HG03457 (cell line): Measurements from ENCODE around the gene NT5DC4.

Source experiments
- ATAC-seq: cut with Tn5 transposase; IDR thresholded peaks from one replicate; pipeline ENCODE4 v1.9.1; 2021; ENCODE audit warnings: moderate number of reproducible peaks; ENCODE audit not compliant: unreplicated experiment

Gene NT5DC4

DNA sequence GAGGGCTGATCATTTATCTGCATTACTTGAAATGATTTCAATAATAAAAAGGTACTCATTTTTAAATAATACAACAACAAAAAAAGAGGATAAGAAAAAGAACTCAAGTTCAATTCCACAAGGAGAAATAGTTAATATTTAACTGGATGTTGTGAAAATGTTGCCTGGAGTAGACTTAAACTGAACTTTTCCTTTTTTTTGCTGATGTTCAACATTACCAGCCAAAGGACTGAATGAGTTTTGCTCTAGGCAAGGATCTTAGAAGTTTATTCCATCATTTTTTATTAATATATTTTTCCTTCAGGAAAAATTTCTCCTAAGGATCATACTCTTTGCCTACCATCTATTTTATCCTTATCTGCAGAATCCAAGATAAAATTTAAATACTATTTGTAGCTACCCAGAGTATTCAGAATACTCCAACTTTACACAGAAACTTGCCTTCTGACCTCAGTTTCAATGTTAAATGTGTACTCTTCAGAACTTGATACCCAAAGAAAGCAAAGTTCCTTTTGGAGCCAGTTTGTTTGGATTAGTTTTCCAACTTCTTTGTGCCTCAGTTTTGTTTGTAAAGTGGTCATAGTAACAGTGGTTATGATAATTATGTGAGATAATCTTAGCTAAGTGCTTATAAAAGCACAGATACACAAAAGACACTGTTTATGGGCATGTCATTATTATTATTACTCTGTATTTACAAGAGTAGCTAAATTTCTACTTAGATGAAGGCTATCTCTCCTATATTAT, 30.8 kb downstream of the NT5DC4 start:
- ATAC-seq = no peak

DNA sequence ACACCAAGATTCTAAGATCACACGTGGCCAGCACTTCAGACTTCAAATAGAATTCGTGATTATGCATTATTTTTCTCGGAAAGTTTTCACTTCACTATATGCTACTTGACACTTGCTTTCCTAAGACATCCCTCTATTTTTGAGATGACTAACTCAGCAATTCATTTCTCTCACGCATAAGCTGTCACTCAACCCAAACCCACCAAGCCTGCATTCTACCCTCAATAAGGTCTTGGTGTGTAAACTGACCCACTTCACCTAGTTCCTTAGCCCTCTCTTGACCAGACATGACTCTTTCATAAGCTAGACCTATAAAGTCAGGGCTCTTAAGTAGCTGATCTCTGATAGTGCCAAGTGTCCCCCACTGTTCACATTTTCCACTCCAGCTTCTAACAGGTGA, 31.8 kb downstream of the NT5DC4 start:
- no peak for ATAC-seq

DNA sequence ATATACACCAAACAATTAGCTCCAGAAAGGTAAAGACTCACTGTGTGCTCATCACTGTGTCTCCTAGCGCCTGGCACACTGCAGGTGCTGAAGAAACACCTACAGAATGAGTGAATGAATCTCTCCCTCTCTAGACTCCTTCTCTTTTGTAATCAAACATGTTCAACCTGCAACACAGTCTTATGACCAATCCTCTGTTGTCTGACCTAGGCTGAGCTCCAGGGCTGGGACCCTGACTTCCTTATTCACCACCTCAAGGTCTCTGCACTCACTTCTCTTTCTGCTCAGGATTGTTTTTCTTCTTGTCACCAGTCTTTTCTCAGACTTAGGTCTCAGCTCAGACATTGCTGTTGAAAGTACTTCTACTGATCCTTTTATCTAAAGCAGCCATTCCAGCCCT, 33.7 kb downstream of the NT5DC4 start:
- ATAC-seq = no peak

DNA sequence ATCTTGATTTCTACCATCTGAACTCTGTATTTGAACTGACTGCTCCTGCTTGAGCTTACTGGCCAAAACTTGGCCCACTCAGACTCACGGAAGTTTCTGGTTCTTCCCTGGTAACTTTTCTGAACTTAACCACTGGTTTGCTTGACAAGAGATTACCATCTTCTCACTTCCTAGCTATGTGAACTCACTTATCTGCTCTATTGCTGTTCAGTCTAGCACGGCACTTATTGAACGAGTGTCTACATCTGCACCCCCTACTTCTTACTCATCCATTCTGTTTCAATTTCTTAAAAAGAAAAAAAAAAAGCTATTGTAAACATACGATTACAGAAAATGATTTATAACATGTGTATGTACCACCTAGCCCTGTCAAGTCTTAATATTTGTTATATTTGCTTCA, 34.6 kb downstream of the NT5DC4 start:
- no peak for ATAC-seq

DNA sequence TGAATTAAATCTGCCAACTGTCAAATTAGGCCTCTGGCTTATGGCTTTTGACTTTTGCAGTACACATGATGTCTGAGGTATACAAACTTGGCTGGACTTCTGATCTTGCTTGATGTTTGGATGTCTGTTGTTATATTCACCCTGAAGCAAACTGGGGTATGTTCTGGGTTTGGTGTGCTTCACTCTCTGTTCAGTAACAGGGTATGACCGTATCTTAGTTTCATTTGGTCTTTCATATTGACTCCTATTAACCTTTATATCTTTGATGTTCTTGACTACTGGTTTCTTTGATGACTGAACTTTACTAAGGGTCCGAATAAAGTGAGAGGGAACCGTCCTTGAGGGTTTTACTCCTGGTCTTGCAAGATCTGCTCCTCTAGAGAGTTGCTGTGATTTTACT, 35.4 kb downstream of the NT5DC4 start:
- no peak for ATAC-seq

DNA sequence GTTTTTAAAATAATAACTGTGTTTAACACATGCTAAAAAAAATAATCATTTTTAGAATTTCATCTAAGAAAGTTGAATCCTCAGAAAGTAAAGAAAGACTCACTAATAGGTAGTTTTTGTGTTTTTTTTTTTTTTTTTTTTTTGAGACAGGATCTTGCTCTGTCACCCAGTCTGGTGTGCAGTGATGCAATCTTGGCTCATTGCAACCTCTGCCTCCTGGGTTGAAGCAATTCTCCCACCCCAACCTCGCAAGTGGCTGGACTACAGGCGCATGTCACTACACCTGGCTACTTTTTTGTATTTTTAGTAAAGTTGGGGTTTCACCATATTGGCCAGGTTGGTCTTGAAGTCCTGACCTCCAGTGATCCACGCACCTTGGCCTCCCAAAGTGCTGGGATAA, 36.4 kb downstream of the NT5DC4 start:
- ATAC-seq = no peak

DNA sequence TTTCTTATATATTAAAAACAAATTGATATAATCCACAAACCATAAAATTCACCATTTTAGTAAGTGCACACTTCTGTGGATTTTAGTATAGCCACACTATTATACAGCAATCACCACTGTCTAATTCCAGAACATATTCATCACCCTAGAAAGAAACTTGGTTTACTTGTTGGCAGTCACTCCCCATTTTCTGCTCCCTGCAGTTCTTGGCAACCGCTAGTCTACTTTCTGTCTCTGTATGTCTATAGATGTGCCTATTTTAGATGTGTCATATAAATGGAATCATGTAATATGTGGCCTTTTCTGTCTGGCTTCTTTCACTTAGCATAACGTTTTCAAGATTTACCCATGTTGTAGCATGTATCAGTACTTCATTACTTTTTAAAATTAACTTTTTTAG, 37.9 kb downstream of the NT5DC4 start:
- ATAC-seq = no peak

DNA sequence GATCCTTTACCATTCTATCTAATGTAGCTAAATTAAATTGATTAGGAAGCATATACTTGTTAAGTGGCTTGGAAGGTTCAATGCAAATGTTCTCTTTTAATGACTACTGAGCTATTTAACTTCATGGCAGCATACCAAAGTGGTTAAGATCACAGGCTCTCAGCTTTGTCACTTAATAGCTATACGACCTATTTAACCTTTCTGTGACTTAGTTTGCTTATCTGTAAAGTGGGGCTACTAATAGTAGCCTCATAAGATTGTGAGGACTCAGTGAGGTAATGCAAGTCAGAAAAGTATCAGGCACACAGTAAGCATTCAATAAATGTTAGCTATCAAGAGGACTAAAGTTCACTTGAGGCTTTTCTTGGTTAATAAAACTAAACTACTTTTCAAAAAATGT, 39.3 kb downstream of the NT5DC4 start:
- no peak for ATAC-seq

DNA sequence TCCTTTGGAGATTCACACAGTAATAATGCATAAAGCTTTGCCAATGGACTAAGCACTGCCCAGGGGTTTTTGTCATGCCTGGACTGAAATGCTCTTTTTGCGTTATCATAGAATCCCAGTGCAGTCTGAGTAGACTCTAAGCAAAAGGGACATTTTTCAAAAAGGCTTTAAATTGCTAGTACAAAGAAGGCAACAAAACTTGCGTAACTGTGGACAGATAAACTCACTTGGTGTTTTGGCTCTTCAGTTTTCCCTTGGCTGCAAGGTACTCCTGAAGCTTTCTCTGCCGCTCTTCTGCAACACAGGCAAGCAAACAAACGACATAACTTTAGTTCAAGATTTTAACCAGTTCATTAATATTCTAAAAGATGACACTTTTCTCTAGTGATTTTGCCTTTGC, 41.5 kb downstream of the NT5DC4 start:
- no peak for ATAC-seq

DNA sequence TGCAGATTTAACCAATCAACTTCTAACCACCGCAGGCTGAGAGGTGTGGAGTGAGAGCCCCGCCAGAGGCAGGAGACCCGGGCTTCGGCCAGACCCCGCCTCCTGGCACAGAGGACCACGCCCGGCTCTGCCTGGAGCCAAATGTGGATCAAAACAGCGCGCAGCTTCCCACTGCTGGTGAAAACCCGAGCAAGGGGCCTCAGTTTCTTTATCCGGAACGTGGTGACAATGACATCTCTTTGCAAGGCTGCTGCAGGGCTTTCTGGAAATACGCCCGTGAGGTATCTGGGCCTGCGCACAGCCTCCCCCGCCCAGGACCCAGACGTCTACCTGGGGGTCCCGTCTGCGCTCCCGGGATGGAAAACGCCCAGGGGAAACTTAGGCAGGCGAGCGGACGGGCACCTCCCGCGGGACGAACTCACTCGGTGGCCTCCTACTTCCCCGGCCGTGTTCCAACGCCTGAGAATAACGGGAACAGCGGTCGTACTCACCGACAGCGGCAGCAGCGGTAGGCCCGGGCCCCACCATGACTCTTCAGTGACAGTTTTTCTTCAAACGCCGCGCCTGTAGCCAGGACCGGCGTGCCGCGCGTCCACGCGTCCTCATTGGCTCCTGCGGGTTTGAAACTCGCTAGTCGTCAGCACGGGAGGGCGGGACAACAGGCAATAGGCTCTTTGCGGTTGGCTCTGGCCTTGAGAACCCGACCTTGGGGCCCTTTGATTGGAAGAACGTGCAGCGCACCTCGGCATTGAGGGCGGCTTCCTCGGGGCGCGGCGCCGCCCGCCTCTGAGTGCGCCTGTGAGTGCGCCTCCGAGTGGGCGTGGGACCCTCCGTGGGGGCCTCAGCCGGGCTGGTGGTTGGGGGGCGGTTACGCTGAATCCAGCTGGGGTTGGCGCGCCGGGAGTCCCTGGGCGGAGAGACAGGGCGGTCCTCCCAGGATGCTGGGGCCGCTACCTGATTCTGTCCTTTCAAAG, 43.5 kb downstream of the NT5DC4 start, which contains the start of gene CKAP2L:
Gene CKAP2L (minus strand): TSS at position 539 of the 974 bp plus-strand sequence. CDS start 11 bp downstream, at position 528.
- peak; percentile 93 for ATAC-seq

DNA sequence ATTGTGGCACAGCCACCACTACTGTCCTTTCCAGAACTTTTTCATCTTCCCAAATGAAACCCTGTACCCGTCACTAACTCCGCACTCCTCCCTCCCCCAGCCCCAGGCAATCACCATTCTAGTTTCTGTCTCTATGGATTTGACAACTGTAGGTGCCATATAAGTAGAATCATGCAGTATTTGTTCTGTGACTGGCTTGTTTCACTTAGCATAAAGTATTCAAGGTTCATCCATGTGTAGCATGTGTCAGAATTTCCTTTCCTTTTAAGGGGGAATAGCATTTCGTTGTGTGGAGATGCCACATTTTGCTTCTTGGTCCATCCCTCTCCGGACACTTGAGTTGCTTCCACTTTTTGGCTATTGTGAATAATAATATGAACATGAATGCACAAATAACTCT, 44.4 kb downstream of the NT5DC4 start:
- no peak for ATAC-seq

DNA sequence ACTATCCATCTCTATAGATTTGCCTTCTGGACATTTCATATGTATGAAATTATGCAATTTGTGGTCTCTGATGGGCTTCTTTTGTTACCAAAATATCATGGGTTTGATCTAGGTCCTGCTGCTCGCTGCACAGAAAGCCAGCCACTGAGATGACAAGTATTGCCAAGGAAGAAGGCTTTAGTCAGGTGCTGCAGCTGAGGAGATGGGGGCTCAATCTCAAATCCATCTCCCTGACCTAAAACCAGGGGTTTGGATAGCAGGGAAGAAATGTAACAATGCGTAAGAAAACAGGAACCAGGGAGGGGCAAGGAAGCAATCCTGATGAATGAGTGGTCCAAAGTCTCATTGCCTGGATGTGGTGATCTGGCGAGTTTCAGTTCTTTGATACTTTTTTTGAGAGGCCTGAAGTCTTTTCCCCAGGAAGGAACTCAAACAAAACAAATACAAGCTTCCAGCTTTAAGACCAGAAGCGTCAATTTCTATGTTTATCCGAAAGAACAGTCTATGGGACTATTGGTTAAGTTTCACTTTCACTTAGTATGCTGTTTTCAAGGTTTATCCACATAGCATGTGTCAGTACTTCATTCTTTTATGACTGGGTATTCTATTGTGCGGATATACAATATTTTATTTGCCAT, 47.0 kb downstream of the NT5DC4 start:
- no peak for ATAC-seq

DNA sequence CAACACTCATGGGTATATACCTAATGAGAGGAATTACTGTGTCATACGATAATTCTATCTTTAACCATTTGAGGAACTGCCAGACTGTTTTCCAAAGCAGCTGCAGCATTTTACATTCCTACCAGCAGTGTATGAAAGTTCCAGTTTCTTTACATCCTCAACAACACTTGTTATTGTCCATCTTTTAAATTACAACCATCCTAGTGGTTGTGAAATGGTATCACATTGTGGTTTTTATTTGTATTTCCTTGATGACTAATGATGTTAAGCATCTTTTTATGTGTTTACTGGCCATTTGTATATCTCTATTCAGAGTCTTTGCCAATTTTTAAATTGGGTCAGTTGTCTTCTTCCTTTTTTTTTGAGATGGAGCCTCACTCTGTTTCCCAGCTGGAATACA, 47.6 kb downstream of the NT5DC4 start:
- no peak for ATAC-seq

DNA sequence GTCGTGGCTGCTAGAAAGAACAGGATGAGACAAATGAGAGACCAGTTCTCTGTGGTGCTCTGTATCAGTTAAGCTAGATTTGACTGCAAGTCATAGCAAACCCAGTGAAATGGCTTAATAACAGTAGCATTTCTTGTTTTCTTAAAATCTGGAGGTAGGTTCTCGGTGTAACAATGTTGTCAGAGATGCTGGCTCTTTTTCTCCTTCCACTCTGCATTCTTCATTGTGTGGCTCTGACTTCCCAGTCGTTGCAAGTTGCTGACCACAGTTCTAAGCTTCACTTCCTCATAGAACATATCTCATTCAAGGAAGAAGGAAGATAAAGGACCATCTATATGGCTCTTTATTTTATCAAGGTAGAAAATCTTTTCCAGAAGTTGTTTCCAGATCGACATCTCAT, 51.5 kb downstream of the NT5DC4 start:
- no peak for ATAC-seq

DNA sequence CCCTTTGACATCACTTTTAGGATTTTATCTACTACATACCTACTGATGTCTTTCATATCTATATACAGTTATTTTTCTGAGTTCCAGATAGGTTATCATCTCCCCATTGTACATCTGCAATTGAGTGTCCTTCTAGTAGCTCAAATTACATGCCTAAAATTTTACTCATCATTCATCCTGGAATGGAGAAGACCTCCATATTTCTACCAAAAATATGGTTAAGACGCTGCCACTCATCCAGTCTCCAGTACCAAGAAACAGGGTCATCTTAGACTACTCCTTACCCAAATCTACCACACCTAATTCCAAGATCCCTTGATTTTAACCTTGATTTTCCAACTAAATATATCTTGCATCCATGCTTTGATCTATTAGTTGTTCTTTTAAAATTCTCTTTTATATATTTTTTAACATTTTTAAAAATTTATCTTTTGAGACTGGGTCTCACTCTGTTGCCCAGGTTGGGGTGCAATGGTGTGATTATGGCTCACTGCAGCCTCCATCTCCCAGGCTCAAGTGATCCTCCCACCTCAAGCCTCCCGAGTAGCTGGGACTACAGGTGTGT, 52.2 kb downstream of the NT5DC4 start:
- ATAC-seq = no peak

DNA sequence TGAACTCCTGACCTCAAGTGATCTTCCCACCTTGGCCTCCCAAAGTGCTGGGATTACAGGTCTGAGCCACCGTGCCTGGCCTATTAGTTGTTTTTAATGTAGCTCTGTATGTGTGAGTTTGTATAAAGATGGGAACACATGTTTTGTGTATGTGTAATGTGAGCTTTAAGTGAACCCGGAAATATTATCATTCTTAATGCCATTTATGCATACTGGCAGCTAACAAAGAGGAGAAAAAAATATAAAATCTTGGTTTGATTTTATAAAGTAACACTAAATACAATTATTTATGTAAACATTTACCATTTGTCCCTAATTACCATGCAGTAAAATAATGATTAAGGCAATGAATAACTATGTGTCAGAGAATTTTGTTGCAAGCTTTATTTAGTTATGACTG, 52.7 kb downstream of the NT5DC4 start:
- no peak for ATAC-seq

DNA sequence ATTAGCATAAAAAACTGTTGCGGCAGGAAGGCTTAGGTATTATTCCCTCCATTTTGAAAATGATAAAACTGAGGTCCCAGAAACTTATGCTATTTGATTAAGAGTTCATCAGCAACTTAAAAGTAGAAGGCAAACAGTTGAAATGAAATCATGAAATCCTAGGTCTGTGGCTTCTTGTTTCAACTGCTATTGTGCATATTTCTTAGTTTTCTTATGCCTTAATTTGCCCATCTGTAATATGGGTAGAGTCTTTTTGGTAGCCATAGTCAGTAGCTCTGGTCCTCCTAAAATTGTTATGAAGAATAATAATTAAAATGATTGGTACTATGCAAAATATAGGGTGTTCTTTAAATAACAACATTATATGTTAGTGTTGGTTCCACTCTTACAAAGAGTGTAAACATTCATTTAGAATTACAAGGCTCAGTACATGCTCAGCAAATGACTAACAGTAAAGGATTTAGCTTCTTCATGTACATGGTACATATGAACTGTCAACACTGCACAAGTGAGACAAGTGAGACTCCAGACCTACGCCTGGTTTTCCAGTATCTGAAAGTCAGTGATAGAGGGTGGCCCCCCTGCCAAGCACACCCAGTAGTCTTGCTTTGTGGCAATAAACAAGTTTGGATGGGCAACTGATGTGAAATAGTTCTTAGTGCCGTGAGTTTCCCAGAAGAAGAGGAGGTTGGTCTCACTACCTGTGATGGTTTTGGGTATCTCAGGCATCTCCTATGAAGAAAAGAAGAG, 53.9 kb downstream of the NT5DC4 start:
- no peak for ATAC-seq

DNA sequence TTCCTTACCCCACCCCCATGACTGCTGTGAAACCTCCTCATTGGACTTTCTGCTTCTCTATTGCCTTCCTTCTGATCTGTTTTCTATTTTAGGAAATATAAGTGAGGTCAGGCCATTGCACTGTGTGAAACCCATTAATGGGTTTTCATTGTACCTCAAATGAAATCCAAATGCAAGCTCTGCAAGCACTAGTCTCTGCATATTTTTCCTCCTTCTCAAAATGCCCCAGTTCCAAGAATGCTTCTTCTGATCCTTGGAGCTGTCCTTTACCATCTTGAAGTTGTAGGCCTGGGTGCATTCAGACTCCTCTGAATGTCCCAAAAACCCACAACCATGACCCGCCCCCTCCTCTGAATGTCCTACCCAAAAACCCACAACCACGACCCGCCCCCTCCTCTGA, 55.3 kb downstream of the NT5DC4 start:
- ATAC-seq = no peak

DNA sequence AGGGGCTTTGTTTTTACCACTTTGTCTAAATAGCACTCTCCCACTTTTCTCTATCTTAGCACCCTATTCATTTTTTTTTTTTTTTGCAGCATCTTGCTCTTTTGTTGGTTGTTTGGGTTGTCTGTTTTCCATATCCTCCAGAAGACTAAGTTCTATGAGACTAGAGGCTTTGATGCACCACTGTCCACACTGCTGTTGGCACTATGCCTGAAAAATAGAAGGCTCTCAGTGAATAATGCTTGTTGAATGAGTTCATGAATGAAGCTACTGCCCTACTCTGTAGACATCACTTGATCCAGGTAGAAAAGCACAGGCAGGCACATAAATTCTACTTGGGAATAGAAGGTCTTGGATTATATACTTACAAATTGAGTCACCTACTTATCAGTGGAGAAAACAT, 56.2 kb downstream of the NT5DC4 start:
- no peak for ATAC-seq

DNA sequence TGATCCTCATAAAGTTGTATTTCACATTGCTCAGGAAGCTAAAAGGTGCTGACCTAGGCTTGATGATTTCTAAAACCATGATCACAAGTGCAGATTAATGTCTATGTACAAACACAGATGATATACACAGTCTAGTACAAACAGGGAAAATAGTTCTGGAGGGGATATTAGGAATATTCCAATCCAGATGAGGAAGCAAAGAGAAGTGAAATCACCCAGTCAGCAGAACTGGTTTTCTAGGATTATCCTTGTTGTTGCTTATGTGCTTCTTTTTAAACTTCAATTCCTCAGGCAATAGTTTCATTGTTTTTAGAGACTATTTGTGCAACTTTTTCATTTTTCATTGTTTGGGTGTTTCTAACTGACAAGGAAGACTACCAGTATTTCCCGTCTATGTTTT, 58.8 kb downstream of the NT5DC4 start:
- ATAC-seq = no peak
